Measurements from ENCODE around the gene PRDM7.

DNA sequence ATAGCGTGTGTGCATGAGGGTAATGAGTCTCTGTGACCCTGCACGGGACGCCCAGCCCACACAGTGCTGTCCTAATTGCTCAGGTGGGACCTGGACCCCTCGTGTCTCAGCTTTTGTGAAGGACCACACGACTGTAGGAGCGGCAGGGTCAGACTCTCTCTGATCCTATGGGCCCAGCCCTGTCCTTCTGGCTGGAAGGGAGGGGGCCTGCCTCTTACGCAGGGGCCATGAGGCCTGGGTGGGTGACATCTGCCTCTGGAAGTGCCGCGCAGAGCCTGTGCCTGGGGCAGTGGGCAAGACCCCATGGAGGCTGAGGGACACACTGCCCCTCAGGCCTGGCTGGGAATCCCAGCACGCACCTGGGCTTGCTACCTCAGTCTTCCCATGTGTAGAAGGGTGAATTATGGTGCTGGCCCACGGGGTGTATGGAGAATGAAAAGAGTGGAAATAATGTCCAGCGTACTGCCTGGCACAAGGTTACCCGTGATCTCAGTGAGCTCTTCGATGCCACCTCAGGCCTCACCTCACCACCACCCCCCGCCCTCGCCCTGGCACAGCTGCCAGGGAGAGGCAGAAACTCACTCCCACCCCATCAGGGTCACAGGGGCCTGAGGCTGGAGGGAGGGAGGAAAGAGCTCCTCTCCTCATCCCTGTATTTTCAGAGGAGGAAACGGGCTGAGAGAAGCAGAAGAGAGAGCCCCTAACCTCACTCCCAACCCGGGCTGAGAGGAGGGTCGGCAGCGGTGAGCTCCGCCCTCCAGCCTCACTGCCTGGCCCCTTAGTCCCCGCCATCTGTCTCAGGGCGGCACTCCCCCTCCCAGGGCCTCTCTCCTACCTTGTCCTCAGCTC lies 30.8 kb downstream of the PRDM7 start:
- TF ChIP-seq, protein P1, sequence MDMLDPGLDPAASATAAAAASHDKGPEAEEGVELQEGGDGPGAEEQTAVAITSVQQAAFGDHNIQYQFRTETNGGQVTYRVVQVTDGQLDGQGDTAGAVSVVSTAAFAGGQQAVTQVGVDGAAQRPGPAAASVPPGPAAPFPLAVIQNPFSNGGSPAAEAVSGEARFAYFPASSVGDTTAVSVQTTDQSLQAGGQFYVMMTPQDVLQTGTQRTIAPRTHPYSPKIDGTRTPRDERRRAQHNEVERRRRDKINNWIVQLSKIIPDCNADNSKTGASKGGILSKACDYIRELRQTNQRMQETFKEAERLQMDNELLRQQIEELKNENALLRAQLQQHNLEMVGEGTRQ (CRISPR knock-in tag; IDR thresholded peaks at IDR 0.05) = no peak
- TF ChIP-seq, protein P2, sequence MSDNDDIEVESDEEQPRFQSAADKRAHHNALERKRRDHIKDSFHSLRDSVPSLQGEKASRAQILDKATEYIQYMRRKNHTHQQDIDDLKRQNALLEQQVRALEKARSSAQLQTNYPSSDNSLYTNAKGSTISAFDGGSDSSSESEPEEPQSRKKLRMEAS (CRISPR knock-in tag; IDR thresholded peaks at IDR 0.05) = no peak
- TF ChIP-seq, protein P3, sequence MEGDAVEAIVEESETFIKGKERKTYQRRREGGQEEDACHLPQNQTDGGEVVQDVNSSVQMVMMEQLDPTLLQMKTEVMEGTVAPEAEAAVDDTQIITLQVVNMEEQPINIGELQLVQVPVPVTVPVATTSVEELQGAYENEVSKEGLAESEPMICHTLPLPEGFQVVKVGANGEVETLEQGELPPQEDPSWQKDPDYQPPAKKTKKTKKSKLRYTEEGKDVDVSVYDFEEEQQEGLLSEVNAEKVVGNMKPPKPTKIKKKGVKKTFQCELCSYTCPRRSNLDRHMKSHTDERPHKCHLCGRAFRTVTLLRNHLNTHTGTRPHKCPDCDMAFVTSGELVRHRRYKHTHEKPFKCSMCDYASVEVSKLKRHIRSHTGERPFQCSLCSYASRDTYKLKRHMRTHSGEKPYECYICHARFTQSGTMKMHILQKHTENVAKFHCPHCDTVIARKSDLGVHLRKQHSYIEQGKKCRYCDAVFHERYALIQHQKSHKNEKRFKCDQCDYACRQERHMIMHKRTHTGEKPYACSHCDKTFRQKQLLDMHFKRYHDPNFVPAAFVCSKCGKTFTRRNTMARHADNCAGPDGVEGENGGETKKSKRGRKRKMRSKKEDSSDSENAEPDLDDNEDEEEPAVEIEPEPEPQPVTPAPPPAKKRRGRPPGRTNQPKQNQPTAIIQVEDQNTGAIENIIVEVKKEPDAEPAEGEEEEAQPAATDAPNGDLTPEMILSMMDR (IDR thresholded peaks at IDR 0.05) = no peak
- TF ChIP-seq ZBTB21 (CRISPR knock-in tag; IDR thresholded peaks at IDR 0.05; ENCODE audit: borderline replicate concordance) = no peak
- TF ChIP-seq, protein P4, sequence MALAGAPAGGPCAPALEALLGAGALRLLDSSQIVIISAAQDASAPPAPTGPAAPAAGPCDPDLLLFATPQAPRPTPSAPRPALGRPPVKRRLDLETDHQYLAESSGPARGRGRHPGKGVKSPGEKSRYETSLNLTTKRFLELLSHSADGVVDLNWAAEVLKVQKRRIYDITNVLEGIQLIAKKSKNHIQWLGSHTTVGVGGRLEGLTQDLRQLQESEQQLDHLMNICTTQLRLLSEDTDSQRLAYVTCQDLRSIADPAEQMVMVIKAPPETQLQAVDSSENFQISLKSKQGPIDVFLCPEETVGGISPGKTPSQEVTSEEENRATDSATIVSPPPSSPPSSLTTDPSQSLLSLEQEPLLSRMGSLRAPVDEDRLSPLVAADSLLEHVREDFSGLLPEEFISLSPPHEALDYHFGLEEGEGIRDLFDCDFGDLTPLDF (CRISPR knock-in tag; IDR thresholded peaks at IDR 0.05) = no peak
- no peak for TF ChIP-seq JUN (CRISPR knock-in tag; IDR thresholded peaks at IDR 0.05)
- no peak for TF ChIP-seq TP53 (CRISPR knock-in tag; IDR thresholded peaks at IDR 0.05)
- no peak for TF ChIP-seq NR3C1 (CRISPR knock-in tag; conservative IDR thresholded peaks at IDR 0.05; ENCODE audit: low read depth)

Measured in WTC11 (cell line).